Activated CD4-positive, CD25-positive, alpha-beta regulatory T cell treated with anti-CD3 and anti-CD28 coated beads, Interleukin-2, amount 50 U/mL, for 24 hours (primary cell): ENCODE measurements around the gene MYADML2.
"Not testable (repeated sequence)": the region's sequence is repeated elsewhere in the genome, so short reads cannot be mapped to it uniquely, and the experiment has no call there.

Experiments used
- ATAC-seq, 2 donors: fragments of 150-1000 bp; cut with Tn5 transposase; one replicate each; pipeline ENCODE4 v1.10.0; 2021; ENCODE audit warnings: mild to moderate bottlenecking in 1 of 2, moderate library complexity in 1 of 2

Gene MYADML2, protein sequence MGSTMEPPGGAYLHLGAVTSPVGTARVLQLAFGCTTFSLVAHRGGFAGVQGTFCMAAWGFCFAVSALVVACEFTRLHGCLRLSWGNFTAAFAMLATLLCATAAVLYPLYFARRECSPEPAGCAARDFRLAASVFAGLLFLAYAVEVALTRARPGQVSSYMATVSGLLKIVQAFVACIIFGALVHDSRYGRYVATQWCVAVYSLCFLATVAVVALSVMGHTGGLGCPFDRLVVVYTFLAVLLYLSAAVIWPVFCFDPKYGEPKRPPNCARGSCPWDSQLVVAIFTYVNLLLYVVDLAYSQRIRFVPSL

GRCh38 chr17:81947189-81947588 lies at the start of gene MYADML2:
Gene MYADML2, minus strand, starts transcription at chr17:81947233. Its CDS starts 5,492 bp downstream, at chr17:81941741.
- no peak for ATAC-seq

GRCh38 chr17:81996232-81996756 lies 49.3 kb upstream of the MYADML2 start:
- ATAC-seq: no peak

- ATAC-seq: no peak
Measured at GRCh38 chr17:81995463-81996231, 48.6 kb upstream of the MYADML2 start.

DNA sequence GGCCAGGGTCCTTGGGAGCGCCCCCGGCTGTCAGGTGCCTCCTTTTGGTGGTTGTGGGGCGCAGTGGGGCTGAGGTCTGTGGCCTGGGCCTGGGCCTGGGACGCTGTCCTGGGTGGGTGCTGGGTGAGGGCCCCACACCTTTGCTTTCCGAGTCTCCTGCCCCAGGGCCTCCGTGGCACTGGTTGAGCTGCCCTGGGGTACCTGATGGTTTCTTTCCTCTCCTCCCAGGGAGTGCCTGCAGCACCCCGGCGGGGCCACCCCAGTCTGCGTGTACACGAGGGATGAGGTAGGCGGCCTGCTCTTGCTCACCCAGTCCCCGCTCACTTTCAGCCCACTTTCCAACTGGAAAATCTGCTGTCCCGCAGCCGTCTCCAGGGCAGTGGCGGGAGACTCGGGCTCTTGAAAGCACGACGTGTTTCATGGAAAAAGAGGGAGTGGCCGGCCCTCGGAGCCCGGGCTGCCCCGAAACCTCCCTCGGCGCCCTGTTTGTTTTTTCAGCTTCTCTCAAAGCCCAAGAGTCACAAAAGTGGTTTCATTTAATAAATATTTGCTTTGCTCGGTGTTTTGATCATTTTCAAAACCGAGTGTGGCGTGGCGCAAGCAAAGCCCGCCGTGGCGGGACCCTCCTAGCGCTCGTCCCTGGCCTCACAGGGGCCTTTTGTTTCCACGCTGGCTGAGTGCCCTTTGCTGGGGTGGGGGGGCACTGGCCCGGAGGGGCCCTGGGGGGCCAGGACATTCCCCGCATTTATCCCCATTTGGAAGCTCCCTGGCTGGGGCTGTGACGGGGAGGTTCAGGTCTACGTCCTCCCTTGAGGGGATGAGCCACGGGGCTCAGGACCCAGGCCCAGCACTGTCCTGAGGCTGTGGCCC lies 47.8 kb upstream of the MYADML2 start:
- ATAC-seq: no peak

GRCh38 chr17:81993729-81994592 lies 46.9 kb upstream of the MYADML2 start:
- no peak for ATAC-seq

- ATAC-seq: no peak
Measured at GRCh38 chr17:81992306-81993102, 45.5 kb upstream of the MYADML2 start.

DNA sequence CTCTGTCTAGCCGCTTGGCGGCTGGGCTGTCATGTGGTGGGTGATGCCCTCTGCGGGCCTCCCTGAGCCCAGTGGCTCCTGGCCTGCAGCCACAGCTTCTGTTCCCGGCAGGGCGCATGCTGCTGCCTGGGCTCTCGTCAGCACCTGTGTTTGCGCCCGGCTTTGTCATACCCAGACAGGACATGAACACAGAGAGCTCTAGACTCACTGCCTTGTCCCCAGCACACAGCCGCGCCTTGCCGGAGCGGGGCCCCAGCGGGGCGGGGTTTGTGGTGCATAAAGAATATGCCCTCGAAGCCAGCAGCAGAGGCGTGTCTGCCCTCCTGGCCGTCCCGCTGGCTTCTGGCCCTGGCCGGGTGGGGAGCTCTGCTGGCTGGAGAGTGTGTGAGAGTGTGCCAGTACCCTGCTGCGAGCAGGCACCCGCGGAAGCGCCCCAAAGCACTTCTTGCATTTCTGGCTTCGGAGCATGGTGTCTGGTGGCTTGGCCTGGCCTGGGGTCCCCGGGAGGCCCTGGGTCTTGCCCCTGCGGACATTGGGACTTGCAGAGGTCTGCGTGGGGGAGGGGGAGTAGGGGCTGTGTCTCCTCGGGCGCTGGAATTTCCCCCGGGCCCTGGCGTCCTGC lies 44.8 kb upstream of the MYADML2 start:
- ATAC-seq: no peak

GRCh38 chr17:81990836-81991683 lies 44.0 kb upstream of the MYADML2 start:
- no peak for ATAC-seq

GRCh38 chr17:81987161-81987770 lies 40.2 kb upstream of the MYADML2 start:
- no peak for ATAC-seq

GRCh38 chr17:81986606-81987005 lies 39.6 kb upstream of the MYADML2 start:
- ATAC-seq: no peak

DNA sequence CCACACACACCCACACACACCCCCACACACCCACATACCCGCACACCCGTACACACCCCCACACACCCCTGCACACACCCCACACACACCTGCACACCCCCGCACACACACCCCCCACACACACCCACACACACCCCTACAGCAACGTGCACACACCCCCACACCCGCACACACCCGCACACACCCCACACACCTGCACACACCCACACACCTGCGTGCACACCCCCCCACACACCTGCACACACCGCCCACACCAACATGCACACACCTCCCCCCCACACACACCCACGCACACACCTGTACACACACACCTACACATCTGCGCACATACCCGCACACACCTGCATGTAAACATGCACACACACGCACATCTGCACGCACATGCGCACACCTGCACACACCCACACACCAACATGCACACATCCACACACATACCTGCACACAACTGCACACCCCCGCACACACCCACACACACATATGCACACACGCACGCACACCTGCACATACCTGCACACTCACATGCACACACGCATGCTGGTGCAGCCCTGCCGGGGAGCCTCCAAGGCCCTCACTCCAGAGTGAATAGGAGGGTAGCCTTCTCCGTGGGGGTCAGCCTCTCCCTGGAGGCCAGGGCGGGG lies 37.9 kb upstream of the MYADML2 start:
- no peak for ATAC-seq

GRCh38 chr17:81983639-81984373 lies 36.8 kb upstream of the MYADML2 start:
- ATAC-seq: no peak

- ATAC-seq: no peak
Measured at GRCh38 chr17:81983011-81983638, 36.1 kb upstream of the MYADML2 start.

GRCh38 chr17:81981511-81981910 lies 34.5 kb upstream of the MYADML2 start:
- not testable (repeated sequence) for ATAC-seq

- ATAC-seq: no peak
Measured at GRCh38 chr17:81980707-81981343, 33.8 kb upstream of the MYADML2 start.

- ATAC-seq: no peak
Measured at GRCh38 chr17:81980122-81980521, 33.1 kb upstream of the MYADML2 start.
